DMS 273 (cell line): ENCODE results near the gene DNAH14.
"Not testable (repeated sequence)": the region's sequence is repeated elsewhere in the genome, so short reads cannot be mapped to it uniquely, and the experiment has no call there.

ENCODE experiments used
- DNase-seq: peaks from one replicate; lab custom pipeline; 2025; ENCODE audit not compliant: unreplicated experiment; lab: John Stamatoyannopoulos, UW

Gene DNAH14

DNA sequence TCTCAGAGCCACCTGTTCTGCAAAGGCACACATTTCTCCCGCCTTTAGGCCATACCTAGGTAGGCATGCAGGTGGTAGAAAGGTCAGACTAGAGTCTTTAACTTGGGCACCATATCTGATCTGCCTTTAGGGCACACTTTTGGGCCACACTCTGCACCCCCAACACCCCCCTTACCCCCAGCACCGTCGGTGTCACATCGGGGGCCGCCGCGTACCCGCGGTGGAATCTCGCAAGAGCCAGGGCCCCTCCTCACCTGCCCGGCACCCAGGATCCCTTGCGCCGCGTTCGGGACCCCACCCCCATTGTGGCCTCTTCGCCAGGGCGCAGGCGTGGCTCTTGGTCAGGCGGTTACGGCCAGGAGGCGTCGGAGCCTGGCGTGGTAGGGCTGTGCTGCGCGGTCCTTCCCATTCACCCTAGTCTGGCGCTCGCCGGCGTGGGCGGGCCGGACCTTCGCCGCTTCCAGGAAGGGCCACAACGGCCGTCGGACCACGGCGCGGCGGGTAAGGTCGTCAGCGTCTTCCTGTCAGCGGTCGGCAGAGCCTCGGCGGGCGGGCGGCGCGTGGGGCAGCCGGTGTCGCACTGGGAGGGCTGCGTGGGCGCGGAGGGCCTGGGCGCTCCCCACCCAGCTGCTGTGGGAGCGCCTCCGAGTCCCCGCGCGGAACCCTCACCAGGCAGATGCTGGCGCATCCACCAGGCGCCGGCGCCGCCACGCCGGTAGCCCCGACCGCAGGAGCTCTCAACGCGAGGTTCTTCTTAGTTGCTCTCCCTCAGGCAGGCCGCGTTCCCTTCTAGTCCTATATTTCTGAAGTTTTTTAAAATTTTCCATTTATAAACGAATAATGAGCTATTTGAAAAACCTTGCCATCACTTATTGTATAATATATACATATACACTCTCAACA, at the start of gene DNAH14:
DNAH14 (plus strand) TSS at position 341 of the 903 bp plus-strand sequence. CDS start 23,028 bp downstream, outside the sequence.
- DNase-seq = peak; percentile 89

- peak; percentile 7 for DNase-seq
Observed at GRCh38 chr1:224880593-224881307, 48.7 kb upstream of the DNAH14 start.

- DNase-seq = not testable (repeated sequence)
Observed at GRCh38 chr1:224881308-224881692, 48.2 kb upstream of the DNAH14 start.

GRCh38 chr1:224881762-224882211, 47.7 kb upstream of the DNAH14 start:
- DNase-seq = no peak

DNA sequence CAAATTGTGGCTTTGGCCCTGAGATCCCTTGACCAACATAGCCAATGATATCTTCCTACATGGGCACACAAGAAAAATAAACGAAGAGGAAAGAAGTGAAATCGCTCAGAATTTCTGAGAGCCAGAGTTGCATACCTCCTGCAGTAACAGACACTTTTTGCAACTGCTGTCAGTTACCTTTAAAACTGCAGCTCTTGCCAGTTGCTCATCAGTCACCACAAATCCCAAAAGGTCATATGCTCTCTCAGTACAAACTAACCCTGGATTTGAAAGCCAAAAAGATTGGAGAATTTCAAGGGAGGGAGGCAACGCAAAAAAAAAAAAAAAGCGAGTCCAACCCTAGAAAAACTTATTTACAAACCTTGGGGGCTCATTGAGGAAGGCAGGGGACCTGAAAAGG, 47.2 kb upstream of the DNAH14 start:
- no peak for DNase-seq

DNA sequence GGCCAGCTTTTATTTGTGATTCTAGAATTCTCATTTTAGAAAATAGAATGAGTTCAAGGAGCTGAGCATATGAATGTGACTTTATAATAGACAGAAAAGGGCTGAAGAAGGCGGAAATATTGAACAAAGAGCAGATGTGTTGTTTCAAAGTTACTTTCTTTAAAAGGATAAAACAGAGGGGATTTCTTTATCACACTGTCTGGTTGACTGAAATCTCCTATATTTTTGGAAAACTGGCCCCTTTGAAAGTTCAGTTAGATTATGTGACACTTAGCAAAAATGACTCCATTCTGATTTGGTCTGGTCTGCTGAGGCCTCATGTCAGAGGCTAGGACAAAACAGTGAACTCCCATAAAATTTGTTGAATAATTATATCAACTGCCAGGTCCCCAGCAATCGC, 46.4 kb upstream of the DNAH14 start:
- DNase-seq = no peak

GRCh38 chr1:224884361-224884801, 45.1 kb upstream of the DNAH14 start:
- peak; percentile 68 for DNase-seq

DNA sequence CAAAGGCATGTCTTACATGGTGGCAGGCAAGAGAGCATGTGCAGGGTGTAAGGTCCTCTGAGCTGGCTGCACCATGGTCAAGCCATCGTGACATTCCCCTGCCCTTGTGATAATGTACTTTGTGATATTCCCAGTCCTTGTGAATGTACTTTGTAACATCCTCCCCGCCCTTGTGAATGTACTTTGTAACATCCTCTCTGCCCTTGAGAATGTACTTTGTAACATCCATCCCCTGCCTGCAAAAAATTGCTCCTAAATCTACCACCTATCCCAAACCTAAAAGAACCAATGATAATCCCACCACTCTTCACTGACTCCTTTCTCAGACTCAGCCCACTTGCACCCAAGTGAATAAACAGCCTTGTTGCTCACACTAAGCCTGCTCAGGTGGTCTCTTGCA, 44.1 kb upstream of the DNAH14 start:
- not testable (repeated sequence) for DNase-seq

DNA sequence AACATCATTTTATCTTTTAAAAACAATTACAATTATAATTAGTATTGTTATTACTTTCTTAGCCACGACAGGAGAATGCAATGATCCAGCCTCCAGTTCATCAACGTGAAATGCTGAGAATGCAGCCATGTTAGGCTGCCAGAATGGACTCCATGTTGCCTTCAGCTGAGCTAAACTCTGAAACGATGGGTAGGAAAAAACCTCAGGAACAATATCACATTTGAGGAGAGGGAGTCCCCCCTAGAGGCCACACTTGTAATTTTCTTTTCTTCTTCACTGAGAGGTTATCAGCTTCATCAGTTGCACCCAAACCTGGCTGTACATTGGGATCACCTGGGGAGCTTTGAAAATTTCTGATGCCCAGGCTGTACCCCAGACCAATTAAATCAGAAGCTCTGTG, 34.6 kb upstream of the DNAH14 start:
- peak; percentile 75 for DNase-seq

DNA sequence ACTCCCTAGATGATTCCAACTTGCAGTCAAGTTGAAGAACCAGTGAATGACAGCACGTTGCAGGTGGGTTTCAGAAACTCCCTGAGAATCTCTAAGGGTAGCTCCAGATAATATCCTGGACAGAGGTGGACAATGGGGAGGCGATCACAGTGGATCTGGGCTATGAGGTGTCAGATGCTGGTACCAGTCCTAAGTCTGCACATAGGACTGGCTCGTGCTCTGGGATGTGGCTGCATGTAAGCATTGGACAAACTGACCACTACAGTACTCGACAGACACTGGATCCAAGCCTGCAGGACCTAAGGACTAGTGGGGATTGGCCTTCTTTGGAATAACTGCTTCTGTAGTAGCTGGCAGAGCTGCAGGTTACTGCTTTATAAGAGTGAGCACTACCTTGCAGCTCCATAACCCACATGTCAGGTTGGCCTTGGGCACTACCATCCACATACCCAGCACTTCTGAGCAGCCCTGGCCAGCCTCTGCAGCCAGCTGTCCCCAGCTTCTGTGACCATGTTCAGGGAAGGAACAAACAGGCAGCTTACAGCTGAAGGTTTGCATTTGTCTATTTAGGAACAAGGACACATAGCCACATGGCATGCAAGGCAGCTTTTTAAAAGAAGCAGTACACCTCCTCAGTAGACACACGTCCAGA, 33.2 kb upstream of the DNAH14 start:
- DNase-seq = no peak

GRCh38 chr1:224897529-224898327, 31.7 kb upstream of the DNAH14 start:
- DNase-seq = no peak

DNA sequence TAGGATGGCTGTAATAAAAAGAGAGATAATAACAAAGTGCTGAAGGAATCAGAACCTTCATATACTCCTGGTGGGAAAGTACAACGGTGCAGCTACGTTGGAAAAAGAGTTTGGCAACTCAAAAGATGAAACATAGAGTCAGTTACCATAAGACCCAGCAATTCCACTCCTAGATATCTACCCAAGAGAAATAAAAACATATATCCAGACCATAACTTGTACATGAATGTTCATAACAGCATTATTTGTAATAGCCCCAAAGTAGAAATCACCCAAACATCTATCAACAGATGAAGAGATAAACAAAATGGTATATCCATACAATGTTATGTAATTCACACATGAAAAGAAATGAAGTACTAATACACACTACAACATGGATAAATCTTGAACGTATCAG, 30.5 kb upstream of the DNAH14 start:
- DNase-seq = no peak

DNA sequence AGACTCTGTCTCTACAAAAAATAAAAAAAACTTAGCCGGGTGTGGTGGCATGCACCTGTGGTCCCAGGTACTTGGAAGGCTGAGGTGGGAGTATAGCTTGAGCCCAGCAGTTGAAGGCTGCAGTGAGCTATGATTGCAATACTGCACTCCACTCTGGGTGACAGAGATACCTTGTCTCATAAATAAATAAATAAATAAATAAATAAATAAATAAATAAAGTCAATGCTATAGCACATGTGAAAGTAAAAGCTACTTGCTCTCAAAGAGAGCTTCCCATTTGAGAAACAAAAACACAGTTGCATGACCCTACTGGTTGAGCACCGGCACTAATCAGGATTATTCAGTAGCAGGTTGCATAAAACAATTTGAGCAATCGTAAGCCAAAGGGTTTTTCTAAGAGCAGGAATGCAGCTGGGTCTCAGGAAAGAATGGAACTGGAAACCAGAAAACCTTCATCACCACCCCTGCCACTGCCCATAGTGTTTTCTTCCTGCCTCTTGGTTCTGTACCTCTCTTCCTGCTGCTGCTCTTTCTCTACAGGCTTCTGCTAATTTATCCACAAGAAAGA, 29.3 kb upstream of the DNAH14 start:
- DNase-seq = no peak

DNA sequence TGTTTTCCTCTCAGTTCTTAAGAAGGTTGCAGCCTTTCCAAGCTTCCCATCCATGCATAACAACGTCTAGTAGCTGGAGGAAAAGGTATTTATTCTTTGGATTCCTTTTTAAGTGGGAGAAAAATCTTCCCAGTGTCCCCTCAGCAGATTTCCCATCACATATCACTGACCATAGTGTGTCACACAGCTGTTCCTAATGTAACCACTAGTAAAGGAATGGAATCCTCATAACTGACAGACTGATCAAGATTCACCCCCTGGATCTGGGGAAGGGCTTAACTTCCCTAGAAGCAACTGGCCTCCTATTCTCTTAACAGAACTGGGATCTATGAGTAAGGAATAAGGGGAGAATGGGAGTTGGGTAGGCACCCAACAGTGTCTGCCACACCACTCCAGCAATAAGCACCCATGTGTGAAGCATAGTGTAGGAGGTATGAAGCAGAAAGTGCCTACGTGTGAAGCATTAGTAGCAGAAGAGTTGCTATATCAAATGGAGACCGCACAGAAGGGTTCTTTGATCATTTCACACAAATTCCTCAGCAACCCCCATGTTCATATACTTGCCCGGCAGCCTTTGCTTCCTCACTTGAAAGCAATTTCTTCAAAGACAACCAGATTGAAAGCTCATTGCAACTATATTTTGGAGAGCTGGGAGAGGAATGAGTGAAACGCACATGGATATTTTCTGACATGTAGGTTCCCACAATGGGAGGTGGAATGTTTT, 28.2 kb upstream of the DNAH14 start:
- no peak for DNase-seq

DNA sequence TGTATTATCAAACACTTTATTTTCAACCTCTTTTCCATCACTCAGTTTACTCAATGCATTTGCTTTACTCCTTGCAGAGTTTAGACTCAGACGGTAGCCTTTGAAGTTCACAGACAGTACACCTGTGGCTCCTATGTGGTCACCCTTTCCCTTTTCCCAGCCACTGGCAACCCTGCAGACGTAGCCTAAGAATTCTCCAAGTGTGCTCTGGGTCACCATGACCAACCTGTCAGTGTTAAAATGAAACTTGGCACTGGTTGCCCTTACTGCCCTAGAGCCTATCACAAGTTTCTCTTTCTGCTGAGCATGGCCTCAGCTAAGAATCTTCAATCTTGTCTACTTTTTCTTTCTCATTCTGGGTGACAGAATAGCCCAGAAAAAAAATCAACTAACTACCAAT, 25.5 kb upstream of the DNAH14 start:
- no peak for DNase-seq

GRCh38 chr1:224906340-224906739, 23.1 kb upstream of the DNAH14 start:
- DNase-seq = no peak

- no peak for DNase-seq
Observed at GRCh38 chr1:224911217-224911616, 18.3 kb upstream of the DNAH14 start.

- peak; percentile 27 for DNase-seq
Observed at GRCh38 chr1:224914292-224914900, 15.1 kb upstream of the DNAH14 start.

GRCh38 chr1:224919508-224919907, 10.0 kb upstream of the DNAH14 start:
- DNase-seq = no peak
